Ovary (tissue), 3 donors: ENCODE data around the gene PTCHD1.

Experiments used
- EP300 ChIP-seq: sonication (generic); formaldehyde crosslinking; IDR thresholded peaks from one replicate; pipeline ENCODE4 v1.6.1; 2017; ENCODE audit warnings: antibody characterized with exemption
- POLR2A ChIP-seq: fragments of 450-650 bp; IDR thresholded peaks from one replicate; pipeline ENCODE4 v1.6.1; 2017; ENCODE audit warnings: antibody characterized with exemption, mild to moderate bottlenecking, moderate library complexity
- TF ChIP-seq, protein P1 (sequence below), 3 donors: fragments of 450-650 bp in 2 of 3; fragments of 200-600 bp in 1 of 3; IDR thresholded peaks; one replicate each; pipeline versions ENCODE4 v1.5.1 to v1.8.0; 2016 to 2022; ENCODE audit warnings: antibody characterized with exemption in 3 of 3, mild to moderate bottlenecking in 1 of 3
- donor health status: DM: no; HTN: no; CAD: no.

DNA sequence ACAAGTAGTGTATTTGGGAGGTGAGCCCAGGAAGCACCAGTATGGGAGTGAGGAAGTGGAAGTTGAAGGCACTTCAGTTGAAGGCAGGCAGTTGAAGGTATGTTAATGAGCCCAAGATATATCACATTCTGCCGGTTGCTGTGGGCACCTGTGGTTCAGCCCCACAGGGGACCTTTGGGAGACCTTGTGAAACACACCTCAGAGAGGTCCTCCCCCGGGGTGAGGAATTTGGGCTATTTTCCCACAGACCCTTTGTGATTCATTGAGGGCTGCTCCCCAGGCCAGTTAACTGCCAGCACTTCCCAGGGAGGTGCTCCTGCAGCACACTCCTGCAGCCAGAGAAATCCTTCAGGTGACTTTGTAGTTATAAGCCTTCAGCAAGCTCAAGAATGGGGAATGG, 45.9 kb downstream of the PTCHD1 start:
- TF ChIP-seq, protein P1, sequence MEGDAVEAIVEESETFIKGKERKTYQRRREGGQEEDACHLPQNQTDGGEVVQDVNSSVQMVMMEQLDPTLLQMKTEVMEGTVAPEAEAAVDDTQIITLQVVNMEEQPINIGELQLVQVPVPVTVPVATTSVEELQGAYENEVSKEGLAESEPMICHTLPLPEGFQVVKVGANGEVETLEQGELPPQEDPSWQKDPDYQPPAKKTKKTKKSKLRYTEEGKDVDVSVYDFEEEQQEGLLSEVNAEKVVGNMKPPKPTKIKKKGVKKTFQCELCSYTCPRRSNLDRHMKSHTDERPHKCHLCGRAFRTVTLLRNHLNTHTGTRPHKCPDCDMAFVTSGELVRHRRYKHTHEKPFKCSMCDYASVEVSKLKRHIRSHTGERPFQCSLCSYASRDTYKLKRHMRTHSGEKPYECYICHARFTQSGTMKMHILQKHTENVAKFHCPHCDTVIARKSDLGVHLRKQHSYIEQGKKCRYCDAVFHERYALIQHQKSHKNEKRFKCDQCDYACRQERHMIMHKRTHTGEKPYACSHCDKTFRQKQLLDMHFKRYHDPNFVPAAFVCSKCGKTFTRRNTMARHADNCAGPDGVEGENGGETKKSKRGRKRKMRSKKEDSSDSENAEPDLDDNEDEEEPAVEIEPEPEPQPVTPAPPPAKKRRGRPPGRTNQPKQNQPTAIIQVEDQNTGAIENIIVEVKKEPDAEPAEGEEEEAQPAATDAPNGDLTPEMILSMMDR (IDR thresholded peaks at IDR 0.05) = no peak
- TF ChIP-seq POLR2A (no peak), EP300 (no peak)
